Adrenal gland (tissue), 5 donors: ENCODE data around the gene FRMD5.

Experiments
- CTCF ChIP-seq, 6 experiments: fragments of 450-650 bp in 4 of 6; fragments of 200-600 bp in 2 of 6; sonication (generic) in 1 of 6; IDR thresholded peaks; 1 replicate in 5 of 6; 2 replicates in 1 of 6; pipeline versions ENCODE4 v1.5.1 to v1.8.0; 2016 to 2021; ENCODE audit warnings: antibody characterized with exemption in 6 of 6, mild to moderate bottlenecking in 2 of 6, moderate library complexity in 1 of 6
- POLR2A ChIP-seq, 2 donors: fragments of 450-650 bp; IDR thresholded peaks; one replicate each; pipeline ENCODE4 v1.6.1; 2017; ENCODE audit warnings: antibody characterized with exemption in 2 of 2, mild to moderate bottlenecking in 2 of 2, moderate library complexity in 1 of 2
- donor health status: DM: no; HTN: no; CAD: no.

GRCh38 chr15:44145495-44145894 lies 49.6 kb downstream of the FRMD5 start:
- no peak for TF ChIP-seq CTCF (IDR thresholded peaks at IDR 0.05)
- TF ChIP-seq POLR2A (IDR thresholded peaks at IDR 0.05), result no peak
